HepG2 (cell line): ENCODE results near the gene TMEM141. TPM values are rescaled to one million over a fixed set of nuclear protein-coding genes. Genes with fewer than 3 reads are reported as not detected.
A peak's percentile ranks its signal among the peaks of the same experiment; 100 is the strongest.

Experiments
- AGO2 ChIP-seq: fragments of 200-400 bp; formaldehyde crosslinking; optimal IDR thresholded peaks from 2 replicates; pipeline ENCODE3; 2017; ENCODE audit warnings: mild to moderate bottlenecking, low read depth, low read length, moderate library complexity
- AHDC1 ChIP-seq: sonication (generic); formaldehyde crosslinking; IDR thresholded peaks from 2 replicates; pipeline ENCODE4 v1.5.1; 2020; ENCODE audit warnings: mild to moderate bottlenecking, missing genetic modification reagents, borderline replicate concordance
- EED ChIP-seq: sonication (generic); formaldehyde crosslinking; IDR thresholded peaks from 2 replicates; pipeline ENCODE4 v1.5.0; 2020; ENCODE audit warnings: mild to moderate bottlenecking, missing genetic modification reagents
- ELF4 ChIP-seq: sonication (generic); formaldehyde crosslinking; IDR thresholded peaks from 2 replicates; pipeline ENCODE4 v1.5.0; 2020; ENCODE audit warnings: missing genetic modification reagents, mild to moderate bottlenecking, moderate library complexity, borderline replicate concordance
- MYPOP ChIP-seq: sonication (generic); formaldehyde crosslinking; IDR thresholded peaks from 2 replicates; pipeline ENCODE4 v1.8.1; 2023; ENCODE audit warnings: mild to moderate bottlenecking, moderate library complexity, missing genetic modification reagents
- POLR2AphosphoS5 ChIP-seq: IDR thresholded peaks from 2 replicates; pipeline ENCODE4 v1.6.1; 2012; ENCODE audit warnings: low read depth, low read length
- POLR2G ChIP-seq: fragments of 200-400 bp; formaldehyde crosslinking; IDR thresholded peaks from 2 replicates; pipeline ENCODE4 v1.6.1; 2018; ENCODE audit warnings: mild to moderate bottlenecking, low read depth, low read length, moderate library complexity
- RBM22 ChIP-seq: fragments of 200-400 bp; formaldehyde crosslinking; optimal IDR thresholded peaks from 2 replicates; pipeline ENCODE3; 2017; ENCODE audit warnings: mild to moderate bottlenecking, low read length, moderate library complexity
- TBX2 ChIP-seq: sonication (generic); formaldehyde crosslinking; IDR thresholded peaks from 2 replicates; pipeline ENCODE4 v1.5.0; 2020; ENCODE audit warnings: missing genetic modification reagents, mild to moderate bottlenecking, borderline replicate concordance
- ZNF709 ChIP-seq: sonication (generic); formaldehyde crosslinking; IDR thresholded peaks from 2 replicates; pipeline ENCODE4 v1.5.0; 2020; ENCODE audit warnings: mild to moderate bottlenecking, missing genetic modification reagents
- ZNF747 ChIP-seq: sonication (generic); formaldehyde crosslinking; IDR thresholded peaks from 2 replicates; pipeline ENCODE4 v1.8.1; 2023; ENCODE audit warnings: missing genetic modification reagents, mild to moderate bottlenecking, borderline replicate concordance
- ZNF781 ChIP-seq: sonication (generic); formaldehyde crosslinking; IDR thresholded peaks from 2 replicates; pipeline ENCODE4 v1.5.1; 2020; ENCODE audit warnings: borderline replicate concordance, mild to moderate bottlenecking, missing genetic modification reagents; ENCODE audit errors: not compliant biosample characterization
- ZNF878 ChIP-seq: sonication (generic); formaldehyde crosslinking; IDR thresholded peaks from 2 replicates; pipeline ENCODE4 v1.8.1; 2023; ENCODE audit warnings: mild to moderate bottlenecking, missing genetic modification reagents, moderate library complexity
- ZXDC ChIP-seq: sonication (generic); formaldehyde crosslinking; IDR thresholded peaks from 2 replicates; pipeline ENCODE4 v1.5.0; 2020; ENCODE audit warnings: mild to moderate bottlenecking, missing genetic modification reagents
- polyA plus RNA-seq, 8 experiments: library from polyadenylated mRNA; depleted of rRNA in 3 of 8; stranded (reverse) in 7 of 8; unstranded in 1 of 8; fragments of >200 nt; fragmentation: Illumina TruSeq in 4 of 8; extraction: Trizol in 4 of 8; gene quantifications; 2 replicates each; pipeline versions ENCODE4 v1.2.1 to v1.2.3, GENCODE V29; 2011 to 2016; ENCODE audit warnings: low read depth in 4 of 8, missing spikeins in 1 of 8, mixed read lengths in 1 of 8; ENCODE audit not compliant: insufficient read depth in 1 of 8
- total RNA-seq, 5 experiments: library from RNA; depleted of rRNA; stranded (reverse); fragments of >200 nt; fragmentation: Illumina TruSeq; extraction: Trizol; gene quantifications; 2 replicates each; pipeline ENCODE4 v1.2.3, GENCODE V29; 2016; ENCODE audit warnings: low read depth in 1 of 5

TMEM141 gene
- total and polyA plus RNA-seq, 2 of the 13 experiments (the other 11 are each of a cell fraction or from before 2014, with no cell fraction given): 81.0 to 202 TPM

- TF ChIP-seq ZXDC (CRISPR knock-in tag) (0 out of 2 replicates have a peak, but pooled peaks have one; percentile 57), ZNF747 (peak; percentile 65; the same call in 1 of the 2 replicates), POLR2G (peak; percentile 66; the same call in 1 of the 2 replicates), AGO2 (peak; percentile 53), EED (CRISPR knock-in tag) (peak; percentile 81; the same call in 1 of the 2 replicates), ELF4 (CRISPR knock-in tag) (peak; percentile 60; the same call in 1 of the 2 replicates), TBX2 (peak; percentile 17; the same call in 1 of the 2 replicates), ZNF709 (CRISPR knock-in tag) (0 out of 2 replicates have a peak, but pooled peaks have one; percentile 30), POLR2AphosphoS5 (peak; percentile 51; the same call in 1 of the 2 replicates), MYPOP (CRISPR knock-in tag) (0 out of 2 replicates have a peak, but pooled peaks have one; percentile 14), RBM22 (peak; percentile 43), ZNF781 (peak; percentile 56), ZNF878 (CRISPR knock-in tag) (peak; percentile 69; the same call in 1 of the 2 replicates), AHDC1 (CRISPR knock-in tag) (peak; percentile 5; the same call in 1 of the 2 replicates)
Measured at GRCh38 chr9:136841646-136842379, 50.7 kb downstream of the TMEM141 start (continued).
